HCT116 (cell line): ENCODE data around the gene CDH23. TPM values are rescaled to one million over a fixed set of nuclear protein-coding genes. Genes with fewer than 3 reads are reported as not detected.

Experiments
- ATAC-seq: fragments of 200-7000 bp; cut with Tn5 transposase; 2 replicates; pipeline ENCODE4 v1.9.1; 2020; ENCODE audit warnings: mild to moderate bottlenecking, moderate library complexity
- BruUV-seq: library from RNA; stranded (reverse); fragments of 400-500 nt; replicated peaks from 2 replicates; lab custom pipeline; 2021; lab: Mats Ljungman, UMichigan
- CTCF ChIA-PET: fragments of 300-600 bp; sonication (Branson Sonifier 250); formaldehyde crosslinking; loops from one replicate; lab custom pipeline; 2021; ENCODE audit warnings: antibody characterized with exemption; lab: Charles Lee
- POLR2A ChIA-PET: fragments of 300-600, 350-600 bp; sonication (Branson Sonifier 250); formaldehyde crosslinking; loops from one replicate; lab custom pipeline; 2021; ENCODE audit warnings: antibody characterized with exemption; lab: Charles Lee
- RAD21 ChIA-PET, 2 experiments: fragments of 300-600 bp; sonication (Branson Sonifier 250); formaldehyde crosslinking; loops; one replicate each; lab custom pipeline; 2023; ENCODE audit warnings: low total read pairs in 2 of 2; ENCODE audit not compliant: uncharacterized antibody in 2 of 2, unreplicated experiment in 2 of 2, low non-redundant PET in 1 of 2; lab: Charles Lee
- DNase-seq: peaks from one replicate; pipeline ENCODE4 v3.0.0-alpha.2; 2010; ENCODE audit warnings: low read depth, low spot score
- H2AFZ ChIP-seq: fragments of 200-600 bp; shearing (Covaris generic), sonication (generic); 2 replicates; pipeline ENCODE4 v1.6.1; 2017; ENCODE audit warnings: low read depth, mixed run types, mixed read lengths, antibody characterized with exemption, low read length; ENCODE audit not compliant: poor library complexity, severe bottlenecking
- H3K27ac ChIP-seq: 2 replicates; pipeline ENCODE4 v1.5.1; 2012; ENCODE audit warnings: low read depth, low read length
- H3K27me3 ChIP-seq: fragments of 200-600 bp; sonication (generic); 2 replicates; pipeline ENCODE4 v1.6.1; 2016; ENCODE audit warnings: mixed run types, low read length, mixed read lengths; ENCODE audit not compliant: insufficient read depth
- H3K36me3 ChIP-seq, 2 experiments: fragments of 200-500 bp in 1 of 2; fragments of 200-600 bp in 1 of 2; sonication (Bioruptor generic) in 1 of 2; sonication (generic) in 1 of 2; 2 replicates each; pipeline versions ENCODE4 v1.5.1 to v1.6.1; 2014 to 2016; ENCODE audit warnings: low read length in 2 of 2, inconsistent platforms in 1 of 2, mixed read lengths in 1 of 2, mixed run types in 1 of 2; ENCODE audit not compliant: insufficient read depth in 2 of 2, control insufficient read depth in 1 of 2
- H3K4me1 ChIP-seq, 2 experiments: fragments of 200-600 bp in 1 of 2; sonication (generic) in 1 of 2; 2 replicates each; pipeline versions ENCODE4 v1.5.1 to v1.6.1; 2012 to 2017; ENCODE audit warnings: low read length in 2 of 2, inconsistent platforms in 1 of 2, mild to moderate bottlenecking in 1 of 2, mixed read lengths in 1 of 2, mixed run types in 1 of 2, moderate library complexity in 1 of 2; ENCODE audit not compliant: insufficient read depth in 2 of 2, control insufficient read depth in 1 of 2
- H3K4me2 ChIP-seq: fragments of 200-600 bp; sonication (generic); 2 replicates; pipeline ENCODE4 v1.6.1; 2017; ENCODE audit warnings: mixed run types, low read length, mixed read lengths
- H3K4me3 ChIP-seq, 2 experiments: fragments of 200-600 bp in 1 of 2; sonication (generic) in 1 of 2; replicated peaks in 1 of 2; 2 replicates each; pipeline ENCODE4 v1.5.1; 2011 to 2016; ENCODE audit warnings: low read length in 2 of 2, control low read depth in 1 of 2, low read depth in 1 of 2, mild to moderate bottlenecking in 1 of 2, mixed read lengths in 1 of 2, mixed run types in 1 of 2
- H3K79me2 ChIP-seq: fragments of 200-600 bp; sonication (generic); 2 replicates; pipeline ENCODE4 v1.6.1; 2017; ENCODE audit warnings: mild to moderate bottlenecking, mixed run types, low read length, moderate library complexity, mixed read lengths; ENCODE audit not compliant: insufficient read depth
- H3K9ac ChIP-seq: fragments of 200-600 bp; sonication (generic); 2 replicates; pipeline ENCODE4 v1.6.1; 2016; ENCODE audit warnings: low read length, mixed read lengths
- H3K9me2 ChIP-seq: fragments of 200-600 bp; sonication (generic), shearing (Covaris generic); 2 replicates; pipeline ENCODE4 v1.6.1; 2017; ENCODE audit warnings: mixed run types, mild to moderate bottlenecking, moderate library complexity; ENCODE audit not compliant: insufficient read depth
- H3K9me3 ChIP-seq, 2 experiments: fragments of 200-500 bp in 1 of 2; fragments of 200-600 bp in 1 of 2; sonication (Bioruptor generic) in 1 of 2; sonication (generic) in 1 of 2; 2 replicates each; pipeline ENCODE4 v1.6.1; 2014 to 2017; ENCODE audit warnings: low read length in 2 of 2, mixed read lengths in 2 of 2, inconsistent platforms in 1 of 2, low read depth in 1 of 2, mild to moderate bottlenecking in 1 of 2, mixed run types in 1 of 2, moderate library complexity in 1 of 2; ENCODE audit not compliant: control insufficient read depth in 1 of 2, insufficient read depth in 1 of 2
- H4K20me1 ChIP-seq: fragments of 200-600 bp; sonication (generic), shearing (Covaris generic); 2 replicates; pipeline ENCODE4 v1.6.1; 2017; ENCODE audit warnings: mixed run types, mild to moderate bottlenecking, moderate library complexity; ENCODE audit not compliant: insufficient read depth
- ATF3 ChIP-seq: IDR thresholded peaks from 2 replicates; pipeline ENCODE4 v1.6.1; 2012
- CBX3 ChIP-seq: IDR thresholded peaks from 2 replicates; pipeline ENCODE4 v1.6.1; 2012; ENCODE audit warnings: low read depth
- CEBPB ChIP-seq: IDR thresholded peaks from 2 replicates; pipeline ENCODE4 v1.6.1; 2012; ENCODE audit warnings: low read depth
- CTCF ChIP-seq, 3 experiments: fragments of 200-600 bp in 1 of 3; sonication (generic) in 1 of 3; IDR thresholded peaks in 2 of 3; conservative IDR thresholded peaks in 1 of 3; 2 replicates each; pipeline ENCODE4 v1.5.1; 2012 to 2017; ENCODE audit warnings: low read depth in 2 of 3, low read length in 2 of 3, antibody characterized with exemption in 1 of 3, borderline replicate concordance in 1 of 3, control low read depth in 1 of 3, mild to moderate bottlenecking in 1 of 3, mixed read lengths in 1 of 3, mixed run types in 1 of 3, moderate library complexity in 1 of 3; ENCODE audit not compliant: insufficient read depth in 1 of 3
- JUND ChIP-seq: IDR thresholded peaks from 2 replicates; pipeline ENCODE4 v1.6.1; 2012
- POLR2A ChIP-seq: IDR thresholded peaks from 2 replicates; pipeline ENCODE4 v1.7.0; 2011; ENCODE audit warnings: borderline replicate concordance; ENCODE audit not compliant: insufficient read depth, insufficient read length; ENCODE audit errors: extremely low read depth
- POLR2AphosphoS5 ChIP-seq: IDR thresholded peaks from 2 replicates; pipeline ENCODE4 v1.6.1; 2011; ENCODE audit warnings: mild to moderate bottlenecking, low read depth, low read length, moderate library complexity
- RAD21 ChIP-seq: IDR thresholded peaks from 2 replicates; pipeline ENCODE4 v1.6.1; 2012; ENCODE audit warnings: low read depth, mild to moderate bottlenecking
- SP1 ChIP-seq: IDR thresholded peaks from 2 replicates; pipeline ENCODE4 v1.6.1; 2012; ENCODE audit warnings: low read depth
- SRF ChIP-seq: IDR thresholded peaks from 2 replicates; pipeline ENCODE4 v1.6.1; 2012; ENCODE audit warnings: low read depth
- TCF7L2 ChIP-seq: IDR thresholded peaks from 2 replicates; pipeline ENCODE4 v1.7.0; 2011; ENCODE audit warnings: borderline replicate concordance, inconsistent platforms; ENCODE audit not compliant: insufficient read depth, insufficient read length; ENCODE audit errors: extremely low read depth
- YY1 ChIP-seq: IDR thresholded peaks from 2 replicates; pipeline ENCODE4 v1.6.1; 2011; ENCODE audit warnings: low read length, low read depth, moderate library complexity, mild to moderate bottlenecking; ENCODE audit not compliant: insufficient replicate concordance; ENCODE audit errors: extremely low read depth
- ZFX ChIP-seq: fragments of 450-650 bp; IDR thresholded peaks from 2 replicates; pipeline ENCODE4 v1.6.1; 2017
- ZNF274 ChIP-seq: fragments of 200-500 bp; sonication (Bioruptor generic); IDR thresholded peaks from 2 replicates; pipeline ENCODE4 v1.6.1; 2014; ENCODE audit warnings: mild to moderate bottlenecking, low read depth, low read length, inconsistent platforms
- intact Hi-C: fragments of 100-400 bp; cut with micrococcal nuclease; formaldehyde crosslinking; loops from 2 replicates; pipeline ENCODE4 v1.10.0; 2022
- total RNA-seq: library from RNA; stranded (reverse); gene quantifications from one replicate; pipeline ENCODE4 v1.2.1, GENCODE V29; 2021; ENCODE audit not compliant: unreplicated experiment

Gene CDH23
- total RNA-seq, 1 experiment from 2014 or later: not detected

- TF ChIP-seq POLR2AphosphoS5: no peak
- no peak for TF ChIP-seq RAD21
- no peak for TF ChIP-seq CTCF (IDR thresholded peaks at IDR 0.05 in 2 of 3, conservative IDR thresholded peaks at IDR 0.05 in 1 of 3; ENCODE audit: borderline replicate concordance in 1 of 3, insufficient read depth in 1 of 3, low read depth in 2 of 3, low read length in 2 of 3)
- TF ChIP-seq TCF7L2: no peak
- TF ChIP-seq POLR2A: no peak
- no peak for TF ChIP-seq JUND
- no peak for TF ChIP-seq SP1
- TF ChIP-seq YY1: no peak
- TF ChIP-seq SRF: no peak
- TF ChIP-seq ZNF274: no peak
- TF ChIP-seq ZFX: no peak
- no peak for TF ChIP-seq CEBPB
- no peak for TF ChIP-seq CBX3
- no peak for TF ChIP-seq ATF3
- Histone ChIP-seq H4K20me1 (no peaks in the 10 kb centered on the region), H3K79me2 (no peaks in the 10 kb centered on the region), H3K9me2 (no peaks in the 10 kb centered on the region), H3K27me3 (no peaks in the 10 kb centered on the region), H3K9ac (no peak overlapping the region), H3K4me2 (no peak overlapping the region), H2AFZ (no peak overlapping the region), H3K36me3 (no peaks in the 10 kb centered on the region), H3K4me1 (no peaks in the 10 kb centered on the region), H3K9me3 (no peaks in the 10 kb centered on the region), H3K4me3 (no peak overlapping the region), H3K27ac (no peak overlapping the region)
- ChIA-PET RAD21 (no interaction called here), POLR2A (no interaction called here), CTCF (no interaction called here)
- intact Hi-C loops: no loop called here
- DNase-seq: no peak
- no TSS peak for BruUV-seq
- no peak for ATAC-seq
These were observed 1.7 kb upstream of the CDH23 start for GRCh38 chr10:71394926-71395562.
